ENCODE data around the gene RAB11B. TPM values are rescaled to one million over a fixed set of nuclear protein-coding genes. Genes with fewer than 3 reads are reported as not detected.
"Not testable (repeated sequence)": the region's sequence is repeated elsewhere in the genome, so short reads cannot be mapped to it uniquely, and the experiment has no call there.

Gene RAB11B
- total RNA-seq, 1 donor from 2014 or later, result 64.2 TPM

- not testable (repeated sequence) for H3K9me3 ChIP-seq (ENCODE audit: control insufficient read depth in 3 of 3, low read length in 3 of 3); H3K36me3 ChIP-seq (ENCODE audit: control insufficient read depth in 3 of 3, insufficient read depth in 3 of 3, low read length in 3 of 3); H3K27me3 ChIP-seq (ENCODE audit: control insufficient read depth in 3 of 3, insufficient read depth in 3 of 3, low read length in 3 of 3)
- Histone ChIP-seq H3K27ac (ENCODE audit: low read depth, low read length) (peak overlapping the region; percentile 99), H3K9ac (ENCODE audit: low read depth in 1 of 3, low read length in 3 of 3) (peak overlapping the region; percentile 90 to 99 (median 99)), H3K4me3 (ENCODE audit: low read length in 3 of 3) (peak overlapping the region; percentile 68 to 91 (median 89)), H3K4me1 (ENCODE audit: control insufficient read depth in 3 of 3, insufficient read depth in 3 of 3, low read length in 3 of 3) (peaks cover 29 to 36% (median 36%) of the 10 kb centered on the region in 3 donors)
Observed at GRCh38 chr19:8444140-8444676, 54.0 kb downstream of the RAB11B start.

DNA sequence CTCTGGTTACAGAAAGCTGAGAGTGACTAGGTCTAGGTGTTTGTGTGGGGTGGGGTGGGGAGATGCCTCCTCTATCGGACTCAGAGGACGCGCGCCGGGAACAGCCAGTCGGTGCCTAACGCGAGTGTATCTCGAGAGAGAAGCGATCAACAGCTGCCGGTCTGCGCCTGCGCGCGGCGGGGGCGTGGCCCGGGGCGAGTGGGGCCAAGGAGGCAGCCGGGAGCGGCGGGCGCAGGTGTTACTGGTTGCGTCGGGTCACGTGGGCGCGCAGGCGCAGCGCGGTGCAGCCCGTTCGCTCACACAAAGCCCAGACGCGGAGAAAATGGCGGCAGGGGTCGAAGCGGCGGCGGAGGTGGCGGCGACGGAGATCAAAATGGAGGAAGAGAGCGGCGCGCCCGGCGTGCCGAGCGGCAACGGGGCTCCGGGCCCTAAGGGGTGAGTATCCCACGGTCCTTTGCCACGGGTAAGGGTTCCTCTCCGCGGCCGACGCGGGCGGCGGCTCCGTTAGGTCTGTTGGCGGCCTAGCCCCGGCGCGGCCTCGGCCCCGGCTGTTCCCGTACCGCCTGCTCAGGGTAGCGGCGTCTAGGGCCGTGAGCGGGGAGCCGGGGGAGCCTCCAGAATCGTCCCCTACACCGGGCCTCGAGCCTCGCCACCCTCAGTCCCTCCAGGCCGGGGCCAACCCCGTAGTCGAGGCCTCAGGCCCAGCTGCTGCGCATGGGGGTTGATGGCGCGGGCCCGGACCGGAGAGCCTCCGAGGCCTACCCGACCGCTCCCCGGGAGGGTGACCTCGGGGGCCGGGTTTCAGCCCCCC is 54.7 kb downstream of the RAB11B start, which contains the start of gene HNRNPM:
Gene HNRNPM (plus strand): TSS at position 299 of the 811 bp plus-strand sequence. CDS start 24 bp downstream, at position 323.
- Histone ChIP-seq H3K4me3 (ENCODE audit: low read length in 3 of 3) (peak within 1 kb of the TSS; percentile 89 to 95 (median 91)), H3K27me3 (ENCODE audit: control insufficient read depth in 3 of 3, insufficient read depth in 3 of 3, low read length in 3 of 3) (no peaks in the 10 kb centered on the region), H3K27ac (ENCODE audit: low read depth, low read length) (peak within 1 kb of the TSS; percentile 99), H3K9me3 (ENCODE audit: control insufficient read depth in 3 of 3, low read length in 3 of 3) (no peaks in the 10 kb centered on the region), H3K4me1 (ENCODE audit: control insufficient read depth in 3 of 3, insufficient read depth in 3 of 3, low read length in 3 of 3) (peaks cover 31 to 41% (median 40%) of the 10 kb centered on the region in 3 donors), H3K36me3 (ENCODE audit: control insufficient read depth in 3 of 3, insufficient read depth in 3 of 3, low read length in 3 of 3) (peaks cover 2 to 9% (median 8%) of the 10 kb centered on the region in 3 donors), H3K9ac (ENCODE audit: low read depth in 1 of 3, low read length in 3 of 3) (peak within 1 kb of the TSS; percentile 98 to 99 (median 99))

GRCh38 chr19:8445488-8446001 is 55.4 kb downstream of the RAB11B start:
- Histone ChIP-seq H3K4me1 (ENCODE audit: control insufficient read depth in 3 of 3, insufficient read depth in 3 of 3, low read length in 3 of 3) (peaks cover 36 to 45% (median 44%) of the 10 kb centered on the region in 3 donors), H3K27ac (ENCODE audit: low read depth, low read length) (peak overlapping the region; percentile 99), H3K27me3 (ENCODE audit: control insufficient read depth in 3 of 3, insufficient read depth in 3 of 3, low read length in 3 of 3) (no peaks in the 10 kb centered on the region), H3K36me3 (ENCODE audit: control insufficient read depth in 3 of 3, insufficient read depth in 3 of 3, low read length in 3 of 3) (peaks cover 2 to 9% (median 8%) of the 10 kb centered on the region in 3 donors), H3K9ac (ENCODE audit: low read depth in 1 of 3, low read length in 3 of 3) (peak overlapping the region; percentile 98 to 99 (median 99)), H3K9me3 (ENCODE audit: control insufficient read depth in 3 of 3, low read length in 3 of 3) (no peaks in the 10 kb centered on the region), H3K4me3 (ENCODE audit: low read length in 3 of 3) (peak overlapping the region; percentile 88 to 95 (median 91))

GRCh38 chr19:8446061-8446709 is 56.0 kb downstream of the RAB11B start:
- Histone ChIP-seq H3K4me3 (ENCODE audit: low read length in 3 of 3) (peak overlapping the region; percentile 88 to 95 (median 91)), H3K27me3 (ENCODE audit: control insufficient read depth in 3 of 3, insufficient read depth in 3 of 3, low read length in 3 of 3) (no peaks in the 10 kb centered on the region), H3K9me3 (ENCODE audit: control insufficient read depth in 3 of 3, low read length in 3 of 3) (no peaks in the 10 kb centered on the region), H3K27ac (ENCODE audit: low read depth, low read length) (peak overlapping the region; percentile 99), H3K9ac (ENCODE audit: low read depth in 1 of 3, low read length in 3 of 3) (peak overlapping the region; percentile 98 to 99 (median 99)), H3K4me1 (ENCODE audit: control insufficient read depth in 3 of 3, insufficient read depth in 3 of 3, low read length in 3 of 3) (peaks cover 36 to 47% (median 46%) of the 10 kb centered on the region in 3 donors), H3K36me3 (ENCODE audit: control insufficient read depth in 3 of 3, insufficient read depth in 3 of 3, low read length in 3 of 3) (peaks cover 2 to 9% (median 8%) of the 10 kb centered on the region in 3 donors)

DNA sequence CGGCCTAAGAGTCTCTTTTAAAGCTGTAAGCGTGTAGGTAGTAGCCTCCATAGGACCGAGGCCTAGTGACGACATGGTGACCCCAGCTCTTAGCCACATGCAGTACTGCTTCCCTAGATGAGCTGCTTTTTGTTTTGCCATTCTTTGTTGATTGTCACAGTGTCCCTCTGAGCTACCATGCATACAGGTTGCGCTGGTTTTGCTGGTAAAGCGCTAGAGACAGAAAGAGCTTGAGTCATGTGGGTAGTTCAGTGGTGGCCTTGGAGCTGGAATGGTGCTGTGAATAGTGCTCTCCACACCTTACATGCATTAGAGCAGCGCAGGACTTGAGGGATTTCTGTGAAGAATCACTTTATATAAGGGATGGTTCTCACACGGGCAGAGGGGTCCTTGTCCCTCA is 59.7 kb downstream of the RAB11B start:
- Histone ChIP-seq H3K36me3 (ENCODE audit: control insufficient read depth in 3 of 3, insufficient read depth in 3 of 3, low read length in 3 of 3) (peaks cover 2 to 14% (median 13%) of the 10 kb centered on the region in 3 donors), H3K27me3 (ENCODE audit: control insufficient read depth in 3 of 3, insufficient read depth in 3 of 3, low read length in 3 of 3) (no peaks in the 10 kb centered on the region), H3K4me3 (ENCODE audit: low read length in 3 of 3) (peak overlapping the region in 1 of 3 donors; percentile 7), H3K27ac (ENCODE audit: low read depth, low read length) (no peak overlapping the region), H3K4me1 (ENCODE audit: control insufficient read depth in 3 of 3, insufficient read depth in 3 of 3, low read length in 3 of 3) (peaks cover 69 to 77% (median 76%) of the 10 kb centered on the region in 3 donors), H3K9ac (ENCODE audit: low read depth in 1 of 3, low read length in 3 of 3) (no peak overlapping the region), H3K9me3 (ENCODE audit: control insufficient read depth in 3 of 3, low read length in 3 of 3) (no peaks in the 10 kb centered on the region)

DNA sequence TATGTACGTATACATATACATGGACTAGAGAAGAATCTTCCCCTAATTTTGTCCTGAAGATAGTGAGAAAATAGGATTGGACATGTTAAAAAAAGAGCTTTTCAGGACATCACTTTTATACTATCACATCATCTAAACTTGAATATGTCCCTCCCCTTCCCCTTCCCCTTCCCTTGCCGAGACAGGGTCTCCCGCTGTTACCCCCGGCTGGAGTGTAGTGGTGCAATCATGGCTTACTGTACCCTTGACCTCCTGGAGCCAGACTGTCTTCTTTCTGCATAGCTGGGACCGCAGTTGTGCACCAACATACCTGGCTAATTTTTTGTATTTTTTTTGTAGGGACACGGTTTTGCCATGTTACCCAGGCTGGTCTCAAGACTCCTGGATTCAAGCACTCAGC is 61.2 kb downstream of the RAB11B start:
- no peak overlapping the region for H3K4me3 ChIP-seq (ENCODE audit: low read length in 3 of 3)
- H3K9me3 ChIP-seq (ENCODE audit: control insufficient read depth in 3 of 3, low read length in 3 of 3), result no peaks in the 10 kb centered on the region
- H3K4me1 ChIP-seq (ENCODE audit: control insufficient read depth in 3 of 3, insufficient read depth in 3 of 3, low read length in 3 of 3), result peaks cover 67 to 79% (median 77%) of the 10 kb centered on the region in 3 donors
- H3K36me3 ChIP-seq (ENCODE audit: control insufficient read depth in 3 of 3, insufficient read depth in 3 of 3, low read length in 3 of 3), result peaks cover 5 to 20% (median 13%) of the 10 kb centered on the region in 3 donors
- H3K27me3 ChIP-seq (ENCODE audit: control insufficient read depth in 3 of 3, insufficient read depth in 3 of 3, low read length in 3 of 3), result no peaks in the 10 kb centered on the region
- no peak overlapping the region for H3K27ac ChIP-seq (ENCODE audit: low read depth, low read length)
- peak overlapping the region in 1 of 3 donors; percentile 33 for H3K9ac ChIP-seq (ENCODE audit: low read depth in 1 of 3, low read length in 3 of 3)

GRCh38 chr19:8451885-8452284 is 61.7 kb downstream of the RAB11B start:
- no peaks in the 10 kb centered on the region for H3K9me3 ChIP-seq (ENCODE audit: control insufficient read depth in 3 of 3, low read length in 3 of 3)
- H3K4me1 ChIP-seq (ENCODE audit: control insufficient read depth in 3 of 3, insufficient read depth in 3 of 3, low read length in 3 of 3), result peaks cover 68 to 79% (median 77%) of the 10 kb centered on the region in 3 donors
- peaks cover 8 to 18% (median 8%) of the 10 kb centered on the region in 3 donors for H3K36me3 ChIP-seq (ENCODE audit: control insufficient read depth in 3 of 3, insufficient read depth in 3 of 3, low read length in 3 of 3)
- no peak overlapping the region for H3K4me3 ChIP-seq (ENCODE audit: low read length in 3 of 3)
- H3K9ac ChIP-seq (ENCODE audit: low read depth in 1 of 3, low read length in 3 of 3), result no peak overlapping the region
- no peak overlapping the region for H3K27ac ChIP-seq (ENCODE audit: low read depth, low read length)
- no peaks in the 10 kb centered on the region for H3K27me3 ChIP-seq (ENCODE audit: control insufficient read depth in 3 of 3, insufficient read depth in 3 of 3, low read length in 3 of 3)

GRCh38 chr19:8452446-8453123 is 62.4 kb downstream of the RAB11B start:
- no peak overlapping the region for H3K27ac ChIP-seq (ENCODE audit: low read depth, low read length)

GRCh38 chr19:8453616-8454015 is 63.5 kb downstream of the RAB11B start:
- Histone ChIP-seq H3K27me3 (ENCODE audit: control insufficient read depth in 3 of 3, insufficient read depth in 3 of 3, low read length in 3 of 3) (no peaks in the 10 kb centered on the region), H3K9ac (ENCODE audit: low read depth in 1 of 3, low read length in 3 of 3) (peak overlapping the region in 1 of 3 donors; percentile 13), H3K36me3 (ENCODE audit: control insufficient read depth in 3 of 3, insufficient read depth in 3 of 3, low read length in 3 of 3) (peaks cover 8 to 16% (median 8%) of the 10 kb centered on the region in 3 donors), H3K4me3 (ENCODE audit: low read length in 3 of 3) (no peak overlapping the region), H3K27ac (ENCODE audit: low read depth, low read length) (peak overlapping the region; percentile 11), H3K9me3 (ENCODE audit: control insufficient read depth in 3 of 3, low read length in 3 of 3) (no peaks in the 10 kb centered on the region), H3K4me1 (ENCODE audit: control insufficient read depth in 3 of 3, insufficient read depth in 3 of 3, low read length in 3 of 3) (peaks cover 73 to 82% (median 80%) of the 10 kb centered on the region in 3 donors)

More at GRCh38 chr19:8452446-8453123, 62.4 kb downstream of the RAB11B start:
- Histone ChIP-seq H3K4me1 (ENCODE audit: control insufficient read depth in 3 of 3, insufficient read depth in 3 of 3, low read length in 3 of 3) (peaks cover 66 to 78% (median 77%) of the 10 kb centered on the region in 3 donors), H3K4me3 (ENCODE audit: low read length in 3 of 3) (peak overlapping the region in 1 of 3 donors; percentile 41), H3K36me3 (ENCODE audit: control insufficient read depth in 3 of 3, insufficient read depth in 3 of 3, low read length in 3 of 3) (peaks cover 8 to 16% (median 8%) of the 10 kb centered on the region in 3 donors), H3K9ac (ENCODE audit: low read depth in 1 of 3, low read length in 3 of 3) (peak overlapping the region in 1 of 3 donors; percentile 33), H3K27me3 (ENCODE audit: control insufficient read depth in 3 of 3, insufficient read depth in 3 of 3, low read length in 3 of 3) (no peaks in the 10 kb centered on the region), H3K9me3 (ENCODE audit: control insufficient read depth in 3 of 3, low read length in 3 of 3) (no peaks in the 10 kb centered on the region)

Measured in skeletal muscle tissue (tissue), 4 donors.